ENCODE measurements around the gene PCP4. TPM values are rescaled to one million over a fixed set of nuclear protein-coding genes. Genes with fewer than 3 reads are reported as not detected.

PCP4 gene
- total RNA-seq (1 to 10 TPM in 3 of 7 donors, under 1 TPM in 1, not detected in 3; 0.65 to 4.7 (median 4.4) TPM), polyA plus RNA-seq (1 to 10 TPM in 1 of 2 donors, under 1 TPM in 1; 0.25 to 2.3 TPM)
- long read RNA-seq, donor 1: 0 reads
- long read RNA-seq, donor 2, transcript PCP4-201 (3 exons, 660 nt): major isoform, 19 of 29 reads
- long read RNA-seq, donor 2, partial matches to known transcripts: 10 of 29 reads
- long read RNA-seq, donor 2, other reads (novel, unspliced or antisense): 0 of 29 reads
- long read RNA-seq, donor 3, partial matches to known transcripts: 0 of 1 reads
- long read RNA-seq, donor 3, other reads (novel, unspliced or antisense): 0 of 1 reads

- TF ChIP-seq EP300 (IDR thresholded peaks at IDR 0.05) (no peak), POLR2A (IDR thresholded peaks at IDR 0.05) (no peak)
- TF ChIP-seq, protein P1, sequence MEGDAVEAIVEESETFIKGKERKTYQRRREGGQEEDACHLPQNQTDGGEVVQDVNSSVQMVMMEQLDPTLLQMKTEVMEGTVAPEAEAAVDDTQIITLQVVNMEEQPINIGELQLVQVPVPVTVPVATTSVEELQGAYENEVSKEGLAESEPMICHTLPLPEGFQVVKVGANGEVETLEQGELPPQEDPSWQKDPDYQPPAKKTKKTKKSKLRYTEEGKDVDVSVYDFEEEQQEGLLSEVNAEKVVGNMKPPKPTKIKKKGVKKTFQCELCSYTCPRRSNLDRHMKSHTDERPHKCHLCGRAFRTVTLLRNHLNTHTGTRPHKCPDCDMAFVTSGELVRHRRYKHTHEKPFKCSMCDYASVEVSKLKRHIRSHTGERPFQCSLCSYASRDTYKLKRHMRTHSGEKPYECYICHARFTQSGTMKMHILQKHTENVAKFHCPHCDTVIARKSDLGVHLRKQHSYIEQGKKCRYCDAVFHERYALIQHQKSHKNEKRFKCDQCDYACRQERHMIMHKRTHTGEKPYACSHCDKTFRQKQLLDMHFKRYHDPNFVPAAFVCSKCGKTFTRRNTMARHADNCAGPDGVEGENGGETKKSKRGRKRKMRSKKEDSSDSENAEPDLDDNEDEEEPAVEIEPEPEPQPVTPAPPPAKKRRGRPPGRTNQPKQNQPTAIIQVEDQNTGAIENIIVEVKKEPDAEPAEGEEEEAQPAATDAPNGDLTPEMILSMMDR (IDR thresholded peaks at IDR 0.05): peak in 1 of 3 donors; percentile 22
- Histone ChIP-seq H3K4me1 (ENCODE audit: insufficient read depth) (no peaks in the 10 kb centered on the region), H3K9me3 (no peaks in the 10 kb centered on the region), H3K27me3 (no peaks in the 10 kb centered on the region), H3K27ac (no peak within 1 kb of the TSS), H3K4me3 (peak within 1 kb of the TSS; percentile 3), H3K36me3 (no peaks in the 10 kb centered on the region)
- peak in 3 of 5 donors; percentile 28 to 51 (median 32) for DNase-seq
- WGBS, 3 donors: 9 to 12% (median 10%) methylated on average over 14 of the region's 14 CpGs
- intact Hi-C loops (cut with DNase I): loop anchor here in 1 of 4 donors (5.0 kb wide), 1 partner anchor 255 kb away; no protein-coding TSS in a partner anchor
Measured at GRCh38 chr21:39867198-39867650, at the start of gene PCP4. Gene PCP4 (plus strand): TSS chr21:39867438. CDS start chr21:39867502, 64 bp downstream.

GRCh38 chr21:39818557-39818956, 48.7 kb upstream of the PCP4 start:
- no peaks in the 10 kb centered on the region for H3K9me3 ChIP-seq
- intact Hi-C loops (cut with DNase I): no loop called here
- H3K27ac ChIP-seq: no peak overlapping the region
- no peak overlapping the region for H3K4me3 ChIP-seq
- no peak for DNase-seq
- TF ChIP-seq, protein P1 (IDR thresholded peaks at IDR 0.05): no peak
- TF ChIP-seq POLR2A (IDR thresholded peaks at IDR 0.05) (no peak), EP300 (IDR thresholded peaks at IDR 0.05) (no peak)
- H3K4me1 ChIP-seq (ENCODE audit: insufficient read depth): no peaks in the 10 kb centered on the region
- H3K36me3 ChIP-seq: no peaks in the 10 kb centered on the region
- 70 to 83% (median 71%) methylated on average over 2 of the region's 2 CpGs for WGBS, 3 donors
- no peaks in the 10 kb centered on the region for H3K27me3 ChIP-seq

GRCh38 chr21:39822042-39822441, 45.2 kb upstream of the PCP4 start:
- no peaks in the 10 kb centered on the region for H3K4me1 ChIP-seq (ENCODE audit: insufficient read depth)
- H3K27ac ChIP-seq: no peak overlapping the region
- H3K9me3 ChIP-seq: no peaks in the 10 kb centered on the region
- no peak overlapping the region for H3K4me3 ChIP-seq
- H3K36me3 ChIP-seq: no peaks in the 10 kb centered on the region
- intact Hi-C loops (cut with DNase I): no loop called here
- WGBS, 3 donors: 88 to 93% (median 89%) methylated on average over 3 of the region's 3 CpGs
- no peaks in the 10 kb centered on the region for H3K27me3 ChIP-seq
- no peak for DNase-seq
- TF ChIP-seq, protein P1 (IDR thresholded peaks at IDR 0.05): no peak
- TF ChIP-seq EP300 (IDR thresholded peaks at IDR 0.05) (no peak), POLR2A (IDR thresholded peaks at IDR 0.05) (no peak)

DNA sequence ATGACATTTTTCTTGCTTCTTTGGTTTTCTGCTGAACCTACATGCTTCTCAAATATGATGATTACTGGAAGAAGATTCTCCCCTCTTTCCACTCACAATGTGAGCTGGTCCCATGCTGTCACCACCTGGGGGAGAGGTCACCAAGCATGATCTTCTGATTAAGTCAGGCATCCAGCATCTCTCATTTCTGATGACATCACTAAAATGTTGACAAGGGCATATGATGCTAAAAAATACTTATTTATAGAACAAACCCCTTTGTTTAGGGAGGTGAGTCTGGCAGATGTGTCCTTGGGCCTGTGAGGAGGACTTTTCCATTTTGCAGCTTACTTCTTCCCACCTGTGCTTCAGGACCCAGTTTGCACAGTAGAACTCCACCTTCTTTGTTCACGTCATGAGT, 42.0 kb upstream of the PCP4 start:
- no peak for DNase-seq
- intact Hi-C loops (cut with DNase I): no loop called here
- TF ChIP-seq, protein P1 (IDR thresholded peaks at IDR 0.05): no peak
- TF ChIP-seq POLR2A (IDR thresholded peaks at IDR 0.05) (no peak), EP300 (IDR thresholded peaks at IDR 0.05) (no peak)
- no peak overlapping the region for H3K4me3 ChIP-seq
- WGBS, 3 donors: 82 to 94% (median 94%) methylated on average over 1 of the region's 1 CpG
- H3K27me3 ChIP-seq: no peaks in the 10 kb centered on the region
- H3K9me3 ChIP-seq: no peaks in the 10 kb centered on the region
- no peaks in the 10 kb centered on the region for H3K36me3 ChIP-seq
- H3K27ac ChIP-seq: no peak overlapping the region
- no peaks in the 10 kb centered on the region for H3K4me1 ChIP-seq (ENCODE audit: insufficient read depth)
